Erythroblast (primary cell): ENCODE measurements around the gene TMPRSS6.

Source experiments
- GATA1 ChIP-seq: IDR thresholded peaks from 2 replicates; pipeline ENCODE4 v1.6.1; 2011; ENCODE audit warnings: low read depth, mild to moderate bottlenecking, control low read depth, low read length, moderate library complexity
- POLR2A ChIP-seq: IDR thresholded peaks from 2 replicates; pipeline ENCODE4 v1.6.1; 2011; ENCODE audit warnings: mild to moderate bottlenecking, low read length

GRCh38 chr22:37092997-37093396 lies 16.5 kb downstream of the TMPRSS6 start:
- TF ChIP-seq POLR2A (no peak), GATA1 (no peak)
